ENCODE data around the gene CD99L2. TPM values are rescaled to one million over a fixed set of nuclear protein-coding genes. Genes with fewer than 3 reads are reported as not detected.

CD99L2 gene
- total and polyA plus RNA-seq, 2 of the 8 experiments (the other 6 are each of a cell fraction or from before 2014, with no cell fraction given) = 8.0 to 8.5 TPM

- no peak for TF ChIP-seq RBBP5 (IDR thresholded peaks at IDR 0.05; ENCODE audit: borderline replicate concordance, low read depth, low read length)
- no peak for TF ChIP-seq RFX5 (IDR thresholded peaks at IDR 0.05; ENCODE audit: borderline replicate concordance, low read depth, low read length)
- no peak for TF ChIP-seq SRF (IDR thresholded peaks at IDR 0.05; ENCODE audit: low read depth, low read length)
- TF ChIP-seq SIRT6 (IDR thresholded peaks at IDR 0.05; ENCODE audit: low read length) = no peak
Observed at GRCh38 chrX:150929058-150929457, 30.6 kb upstream of the CD99L2 start (continued).
